GM23338 (cell line): ENCODE results near the gene WDR76. TPM values are rescaled to one million over a fixed set of nuclear protein-coding genes. Genes with fewer than 3 reads are reported as not detected.

ENCODE experiments used
- microRNA counts: library from miRNA; unstranded; fragments of <30 nt; microRNA quantifications from one replicate; lab custom pipeline; 2017
- microRNA-seq: library from miRNA; unstranded; fragments of <30 nt; microRNA quantifications from one replicate; pipeline ENCODE4, GENCODE V29; 2017
- polyA plus RNA-seq: library from polyadenylated mRNA; unstranded; fragments of >200 nt; fragmentation: Nextera tagmentation; extraction: Ambion mirVana; gene quantifications from 2 replicates; pipeline ENCODE4 v1.2.1, GENCODE V29; 2016
- small RNA-seq: library from RNA; depleted of rRNA; stranded (forward); fragments of <200 nt; gene quantifications from one replicate; pipeline ENCODE3, GENCODE V24; 2014; ENCODE audit warnings: low replicate concordance
- total RNA-seq: library from RNA; depleted of rRNA; stranded (reverse); fragments of >200 nt; shearing (Covaris generic); gene quantifications from 2 replicates; pipeline ENCODE4 v1.2.3, GENCODE V29; 2014; rRNA removed

Gene WDR76
- total and polyA plus RNA-seq, 2 experiments from 2014 or later, result 9.7 to 17.8 TPM

MicroRNAs within 50 kb of the gene (microRNA counts, 767-probe panel; counts per million panel counts)
- microRNA hsa-miR-1282 (lab: Ali Mortazavi, UCI), result not detected

Small RNAs within 50 kb of the gene (microRNA-seq; reads per million reads assigned to microRNA genes)
- gene MIR1282, result not detected

Small RNAs within 50 kb of the gene (small RNA-seq; reads per million reads assigned to genes)
- gene MIR1282 (not detected), gene RF00019 (not detected)

Other genes starting within 250 kb of the WDR76 start
- 21.7 and 23.5 TPM in 2 replicates for gene PPIP5K1, start 236.8 kb upstream of the WDR76 start, total RNA-seq
- 4.5 and 5.8 TPM in 2 replicates for gene PPIP5K1, start 236.8 kb upstream of the WDR76 start, polyA plus RNA-seq
- gene CKMT1B, start 233.0 kb upstream of the WDR76 start, total RNA-seq, result 28.6 and 31.4 TPM in 2 replicates
- 36.8 and 41.2 TPM in 2 replicates for gene CKMT1B, start 233.0 kb upstream of the WDR76 start, polyA plus RNA-seq
- 0.19 and 0.45 TPM in 2 replicates for gene STRC, start 208.2 kb upstream of the WDR76 start, total RNA-seq
- gene STRC, start 208.2 kb upstream of the WDR76 start, polyA plus RNA-seq, result 0.40 TPM in 1 of 2 replicates, not detected in the other
- gene CATSPER2, start 178.2 kb upstream of the WDR76 start, total RNA-seq, result 1.1 and 4.4 TPM in 2 replicates
- gene CATSPER2, start 178.2 kb upstream of the WDR76 start, polyA plus RNA-seq, result 0.92 and 1.1 TPM in 2 replicates
- gene CKMT1A, start 133.1 kb upstream of the WDR76 start, total RNA-seq, result 16.0 and 27.3 TPM in 2 replicates
- 30.9 and 31.1 TPM in 2 replicates for gene CKMT1A, start 133.1 kb upstream of the WDR76 start, polyA plus RNA-seq
- gene PDIA3, start 80.6 kb upstream of the WDR76 start, total RNA-seq, result 363 and 371 TPM in 2 replicates
- 585 and 631 TPM in 2 replicates for gene PDIA3, start 80.6 kb upstream of the WDR76 start, polyA plus RNA-seq
- 13.6 and 19.2 TPM in 2 replicates for gene ELL3, start 50.0 kb upstream of the WDR76 start, total RNA-seq
- 12.0 and 14.2 TPM in 2 replicates for gene ELL3, start 50.0 kb upstream of the WDR76 start, polyA plus RNA-seq
- gene SERF2, start 34.7 kb upstream of the WDR76 start, total RNA-seq, result 459 and 460 TPM in 2 replicates
- gene SERF2, start 34.7 kb upstream of the WDR76 start, polyA plus RNA-seq, result 2,602 and 2,869 TPM in 2 replicates
- gene SERINC4, start 26.8 kb upstream of the WDR76 start, total RNA-seq, result not detected in 2 replicates
- not detected in 2 replicates for gene SERINC4, start 26.8 kb upstream of the WDR76 start, polyA plus RNA-seq
- 7.2 and 9.4 TPM in 2 replicates for gene HYPK, start 26.4 kb upstream of the WDR76 start, total RNA-seq
- 39.6 and 40.1 TPM in 2 replicates for gene HYPK, start 26.4 kb upstream of the WDR76 start, polyA plus RNA-seq
- gene MFAP1, start 2.3 kb upstream of the WDR76 start, total RNA-seq, result 18.4 and 24.5 TPM in 2 replicates
- 33.6 and 34.9 TPM in 2 replicates for gene MFAP1, start 2.3 kb upstream of the WDR76 start, polyA plus RNA-seq